B cell (primary cell): Measurements from ENCODE around the gene AHCY. TPM values are rescaled to one million over a fixed set of nuclear protein-coding genes. Genes with fewer than 3 reads are reported as not detected.

Experiments
- ATAC-seq: fragments of 200-7000 bp; cut with Tn5 transposase; one replicate; pipeline ENCODE4 v1.10.0; 2021; ENCODE audit warnings: low read depth, mild to moderate bottlenecking, moderate number of reproducible peaks, moderate library complexity
- CTCF ChIA-PET: fragments of 350-600 bp; sonication (Branson Sonifier 250); formaldehyde crosslinking; loops from one replicate; lab custom pipeline; 2021; ENCODE audit warnings: antibody characterized with exemption, inconsistent platforms; lab: Charles Lee
- POLR2A ChIA-PET: fragments of 350-600 bp; sonication (Branson Sonifier 250); formaldehyde crosslinking; loops from one replicate; lab custom pipeline; 2021; ENCODE audit warnings: antibody characterized with exemption; lab: Charles Lee
- DNase-seq: peaks from one replicate; pipeline ENCODE4 v3.0.0; 2013
- H2AFZ ChIP-seq: 2 replicates; pipeline ENCODE4 v1.6.1; 2012; ENCODE audit warnings: mild to moderate bottlenecking, low read depth, low read length; ENCODE audit not compliant: insufficient read depth, poor library complexity, severe bottlenecking
- H3K27ac ChIP-seq, 2 donors: 1 replicate in 1 of 2; 2 replicates in 1 of 2; pipeline ENCODE4 v1.5.1; 2012 to 2013; ENCODE audit warnings: low read length in 2 of 2, mild to moderate bottlenecking in 2 of 2, moderate library complexity in 1 of 2
- H3K27me3 ChIP-seq, 4 experiments: fragments of 200-600 bp in 1 of 4; sonication (generic) in 1 of 4; replicated peaks in 1 of 4; 1 replicate in 2 of 4; 2 replicates in 2 of 4; pipeline versions ENCODE4 v1.6.1 to v1.7.0; 2013 to 2016; ENCODE audit warnings: low read length in 3 of 4, mild to moderate bottlenecking in 2 of 4, mixed read lengths in 1 of 4, moderate library complexity in 1 of 4; ENCODE audit not compliant: insufficient read depth in 4 of 4, control insufficient read depth in 3 of 4; ENCODE audit errors: control extremely low read depth in 1 of 4
- H3K36me3 ChIP-seq, 2 experiments: replicated peaks in 1 of 2; 1 replicate in 1 of 2; 2 replicates in 1 of 2; pipeline versions ENCODE4 v1.6.1 to v1.7.1; 2013; ENCODE audit warnings: low read length in 1 of 2; ENCODE audit not compliant: insufficient read depth in 2 of 2, control insufficient read depth in 1 of 2; ENCODE audit errors: control extremely low read depth in 1 of 2, extremely low read depth in 1 of 2
- H3K4me1 ChIP-seq, 2 donors: fragments of 200-600 bp in 1 of 2; sonication (generic) in 1 of 2; 1 replicate in 1 of 2; 2 replicates in 1 of 2; pipeline versions ENCODE4 v1.5.1 to v1.6.1; 2013 to 2017; ENCODE audit warnings: low read length in 2 of 2; ENCODE audit not compliant: control insufficient read depth in 2 of 2, insufficient read depth in 2 of 2
- H3K4me2 ChIP-seq: replicated peaks from 2 replicates; pipeline ENCODE3; 2012; ENCODE audit warnings: mild to moderate bottlenecking, low read depth, low read length; ENCODE audit not compliant: poor library complexity, severe bottlenecking
- H3K4me3 ChIP-seq, 5 experiments: fragments of 200-600 bp in 1 of 5; sonication (generic) in 1 of 5; 1 replicate in 3 of 5; 2 replicates in 2 of 5; pipeline versions ENCODE4 v1.5.1 to v1.7.0; 2011 to 2016; ENCODE audit warnings: low read length in 4 of 5, mild to moderate bottlenecking in 4 of 5, low read depth in 2 of 5, control low read depth in 1 of 5, moderate library complexity in 1 of 5; ENCODE audit not compliant: insufficient read depth in 1 of 5; ENCODE audit errors: control extremely low read depth in 1 of 5, extremely low read depth in 1 of 5
- H3K79me2 ChIP-seq: fragments of 200-600 bp; sonication (generic); one replicate; pipeline ENCODE4 v1.6.0; 2016; ENCODE audit warnings: low read length; ENCODE audit not compliant: control insufficient read depth, insufficient read depth
- H3K9ac ChIP-seq: fragments of 200-600 bp; sonication (generic); 2 replicates; pipeline ENCODE4 v1.6.1; 2017; ENCODE audit warnings: mild to moderate bottlenecking, low read length, moderate library complexity
- H3K9me3 ChIP-seq, 3 donors: one replicate each; pipeline versions ENCODE4 v1.6.1 to v1.7.1; 2013; ENCODE audit warnings: low read length in 2 of 3; ENCODE audit not compliant: control insufficient read depth in 2 of 3, insufficient read depth in 1 of 3; ENCODE audit errors: control extremely low read depth in 1 of 3
- H4K20me1 ChIP-seq: 2 replicates; pipeline ENCODE4 v1.6.0; 2012; ENCODE audit warnings: mild to moderate bottlenecking, low read length; ENCODE audit not compliant: insufficient read depth, control insufficient read depth, poor library complexity, severe bottlenecking
- H3K27ac Mint-ChIP-seq: one replicate; pipeline ENCODE4 v1.8.0; 2021; ENCODE audit warnings: mixed read lengths
- H3K27me3 Mint-ChIP-seq: one replicate; pipeline ENCODE4 v1.8.0; 2021; ENCODE audit warnings: mixed read lengths
- H3K4me1 Mint-ChIP-seq: one replicate; pipeline ENCODE4 v1.8.0; 2021; ENCODE audit warnings: mixed read lengths
- H3K4me3 Mint-ChIP-seq: one replicate; pipeline ENCODE4 v1.8.0; 2021; ENCODE audit warnings: mixed read lengths
- H3K9me3 Mint-ChIP-seq: one replicate; pipeline ENCODE4 v1.8.0; 2022; ENCODE audit warnings: mixed read lengths; ENCODE audit not compliant: insufficient read depth
- EZH2 ChIP-seq: IDR thresholded peaks from 2 replicates; pipeline ENCODE4 v1.6.1; 2012; ENCODE audit warnings: borderline replicate concordance, low read depth, mild to moderate bottlenecking, moderate library complexity, low read length; ENCODE audit not compliant: insufficient read depth, poor library complexity, severe bottlenecking
- WGBS: methylation state at CpG from one replicate; pipeline ENCODE4 v1.1.5; 2013; ENCODE audit warnings: missing lambda C conversion rate; ENCODE audit not compliant: insufficient coverage; 5-methylcytosine and 5-hydroxymethylcytosine counted together
- intact Hi-C: fragments of 100-400 bp; cut with micrococcal nuclease; formaldehyde crosslinking; loops from one replicate; pipeline ENCODE4 v1.10.0; 2022
- polyA plus RNA-seq: library from polyadenylated mRNA; depleted of rRNA; stranded (reverse); fragments of >200 nt; gene quantifications from 2 replicates; pipeline ENCODE4 v1.2.3, GENCODE V29; 2012
- total RNA-seq, 2 donors: library from RNA; stranded (reverse); fragments of 120-200 nt in 1 of 2; gene quantifications; 1 replicate in 1 of 2; 2 replicates in 1 of 2; pipeline versions ENCODE4 v1.2.3 to v1.2.4, GENCODE V29; 2013 to 2022
- TF ChIP-seq, protein P1 (sequence below): fragments of 200-600 bp; IDR thresholded peaks from one replicate; pipeline ENCODE4 v1.8.0; 2022; ENCODE audit warnings: antibody characterized with exemption, mild to moderate bottlenecking

The AHCY gene
- total and polyA plus RNA-seq, 2 donors (not counting 1 experiment from before 2014, with no cell fraction given) = 43.6 to 44.0 TPM

DNA sequence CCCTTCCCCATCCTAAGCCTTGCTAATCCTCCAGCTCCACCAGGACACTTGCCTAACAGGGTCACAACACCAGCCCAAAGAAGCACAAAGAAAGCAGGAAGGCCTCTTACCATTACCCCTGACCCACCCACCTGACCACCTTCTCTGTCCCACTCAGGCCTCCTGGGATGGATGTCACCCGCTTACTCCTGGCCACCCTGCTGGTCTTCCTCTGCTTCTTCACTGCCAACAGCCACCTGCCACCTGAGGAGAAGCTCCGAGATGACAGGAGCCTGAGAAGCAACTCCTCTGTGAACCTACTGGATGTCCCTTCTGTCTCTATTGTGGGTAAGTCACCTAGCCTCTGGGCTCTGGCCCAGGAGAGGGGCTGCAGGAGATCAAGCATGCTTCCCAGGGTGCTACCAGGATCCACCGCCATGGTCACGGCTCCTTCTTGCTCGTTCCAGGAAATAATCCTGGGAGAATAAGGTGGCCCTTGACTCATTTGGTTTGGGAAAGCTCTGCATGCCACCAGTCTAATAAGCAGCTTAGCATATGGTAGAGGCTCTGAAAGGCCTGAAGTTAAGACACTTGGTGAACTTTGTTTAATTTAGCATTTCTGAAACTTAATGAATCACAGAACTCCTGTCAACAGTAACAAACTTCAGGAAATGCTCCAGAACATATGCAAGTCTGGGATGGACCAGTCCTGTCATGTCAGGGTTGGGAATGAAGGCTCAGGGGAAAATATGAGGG lies 42.8 kb downstream of the AHCY start:
- Histone ChIP-seq H2AFZ (no peak overlapping the region), H3K4me3 (no peak overlapping the region), H3K4me1 (no peaks in the 10 kb centered on the region), H4K20me1 (no peaks in the 10 kb centered on the region), H3K27ac (no peak overlapping the region), H3K9ac (no peak overlapping the region), H3K27me3 (no peaks in the 10 kb centered on the region), H3K9me3 (no peaks in the 10 kb centered on the region), H3K79me2 (no peaks in the 10 kb centered on the region), H3K36me3 (no peaks in the 10 kb centered on the region), H3K4me2 (no peak overlapping the region)
- ATAC-seq = no peak
- CTCF ChIA-PET = interaction anchor here (0.6 to 1.1 kb wide), 2 partner anchors 35 to 52 kb away, joined by 3 to 4 read pairs; no protein-coding TSS in a partner anchor
- intact Hi-C loops = no loop called here
- Mint-ChIP-seq H3K27ac (no peak overlapping the region), H3K9me3 (no peaks in the 10 kb centered on the region), H3K4me3 (no peak overlapping the region), H3K4me1 (peaks cover 5% of the 10 kb centered on the region), H3K27me3 (no peaks in the 10 kb centered on the region)
- 100% methylated on average over 2 of the region's 5 CpGs for WGBS
- TF ChIP-seq EZH2 = no peak
- TF ChIP-seq, protein P1, sequence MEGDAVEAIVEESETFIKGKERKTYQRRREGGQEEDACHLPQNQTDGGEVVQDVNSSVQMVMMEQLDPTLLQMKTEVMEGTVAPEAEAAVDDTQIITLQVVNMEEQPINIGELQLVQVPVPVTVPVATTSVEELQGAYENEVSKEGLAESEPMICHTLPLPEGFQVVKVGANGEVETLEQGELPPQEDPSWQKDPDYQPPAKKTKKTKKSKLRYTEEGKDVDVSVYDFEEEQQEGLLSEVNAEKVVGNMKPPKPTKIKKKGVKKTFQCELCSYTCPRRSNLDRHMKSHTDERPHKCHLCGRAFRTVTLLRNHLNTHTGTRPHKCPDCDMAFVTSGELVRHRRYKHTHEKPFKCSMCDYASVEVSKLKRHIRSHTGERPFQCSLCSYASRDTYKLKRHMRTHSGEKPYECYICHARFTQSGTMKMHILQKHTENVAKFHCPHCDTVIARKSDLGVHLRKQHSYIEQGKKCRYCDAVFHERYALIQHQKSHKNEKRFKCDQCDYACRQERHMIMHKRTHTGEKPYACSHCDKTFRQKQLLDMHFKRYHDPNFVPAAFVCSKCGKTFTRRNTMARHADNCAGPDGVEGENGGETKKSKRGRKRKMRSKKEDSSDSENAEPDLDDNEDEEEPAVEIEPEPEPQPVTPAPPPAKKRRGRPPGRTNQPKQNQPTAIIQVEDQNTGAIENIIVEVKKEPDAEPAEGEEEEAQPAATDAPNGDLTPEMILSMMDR = no peak
- POLR2A ChIA-PET = no interaction called here
- no peak for DNase-seq

- no peaks in the 10 kb centered on the region for H3K36me3 ChIP-seq
- no peaks in the 10 kb centered on the region for H3K4me1 Mint-ChIP-seq
- H3K27me3 ChIP-seq = no peaks in the 10 kb centered on the region
- H3K9ac ChIP-seq = no peak overlapping the region
- no peaks in the 10 kb centered on the region for H4K20me1 ChIP-seq
- H3K27me3 Mint-ChIP-seq = no peaks in the 10 kb centered on the region
- no peaks in the 10 kb centered on the region for H3K79me2 ChIP-seq
- H3K4me2 ChIP-seq = no peak overlapping the region
- POLR2A ChIA-PET = no interaction called here
- DNase-seq = no peak
- no peak overlapping the region for H3K4me3 ChIP-seq
- no peaks in the 10 kb centered on the region for H3K9me3 Mint-ChIP-seq
- no peak for ATAC-seq
- H3K4me1 ChIP-seq = no peaks in the 10 kb centered on the region
- intact Hi-C loops = no loop called here
- CTCF ChIA-PET = interaction anchor here (1.0 to 1.1 kb wide), 2 partner anchors 9 to 15 kb away, joined by 3 to 7 read pairs; partner anchors contain the start of gene ASIP
- no peak overlapping the region for H3K27ac ChIP-seq
- no peaks in the 10 kb centered on the region for H3K9me3 ChIP-seq
- H2AFZ ChIP-seq = no peak overlapping the region
- TF ChIP-seq EZH2 = no peak
- TF ChIP-seq, protein P1 = no peak
- 60% methylated on average over 1 of the region's 5 CpGs for WGBS
- no peak overlapping the region for H3K27ac Mint-ChIP-seq
- no peak overlapping the region for H3K4me3 Mint-ChIP-seq
These were observed 46.5 kb downstream of the AHCY start for GRCh38 chr20:34256629-34257124.
